Stimulated activated CD8-positive, alpha-beta memory T cell treated with anti-CD3 and anti-CD28 coated beads, Interleukin-12 subunit alpha, Interleukin-12 subunit beta, amount 100 ng/mL, for 4 hours (primary cell): Measurements from ENCODE around the gene C14orf132.
"Not testable (repeated sequence)": the region's sequence is repeated elsewhere in the genome, so short reads cannot be mapped to it uniquely, and the experiment has no call there.

Experiments used
- DNase-seq: peaks from one replicate; pipeline ENCODE4 v3.0.0-alpha.2; 2020; ENCODE audit warnings: low read depth

C14orf132 gene

GRCh38 chr14:96060186-96060933 lies 21.2 kb downstream of the C14orf132 start:
- DNase-seq, result no peak

DNA sequence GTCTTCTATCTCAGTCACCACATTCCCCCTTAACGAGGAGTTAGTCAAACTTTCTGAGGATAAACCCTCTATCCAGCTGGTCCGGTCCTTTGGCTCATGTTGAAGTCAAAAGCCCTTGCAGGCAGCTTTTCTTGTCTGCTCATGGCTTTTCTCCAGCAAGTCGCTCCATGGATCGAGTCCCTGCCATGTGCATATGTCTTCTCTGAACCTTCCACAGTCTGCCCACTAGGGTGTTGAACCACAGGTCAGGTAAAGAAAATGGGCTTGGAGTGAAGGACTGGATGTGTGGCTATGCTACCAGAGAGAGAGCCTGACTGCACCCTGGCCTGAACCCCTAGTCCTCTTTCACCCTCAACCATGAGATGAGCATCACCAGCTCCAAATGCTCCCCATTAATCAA lies 22.8 kb downstream of the C14orf132 start:
- no peak for DNase-seq

GRCh38 chr14:96062506-96062905 lies 23.3 kb downstream of the C14orf132 start:
- no peak for DNase-seq

- DNase-seq, result no peak
Observed at GRCh38 chr14:96064866-96065265, 25.7 kb downstream of the C14orf132 start.

- DNase-seq, result no peak
Observed at GRCh38 chr14:96065661-96066459, 26.7 kb downstream of the C14orf132 start.

GRCh38 chr14:96066976-96067375 lies 27.8 kb downstream of the C14orf132 start:
- no peak for DNase-seq

- no peak for DNase-seq
Observed at GRCh38 chr14:96067985-96068930, 29.1 kb downstream of the C14orf132 start.

DNA sequence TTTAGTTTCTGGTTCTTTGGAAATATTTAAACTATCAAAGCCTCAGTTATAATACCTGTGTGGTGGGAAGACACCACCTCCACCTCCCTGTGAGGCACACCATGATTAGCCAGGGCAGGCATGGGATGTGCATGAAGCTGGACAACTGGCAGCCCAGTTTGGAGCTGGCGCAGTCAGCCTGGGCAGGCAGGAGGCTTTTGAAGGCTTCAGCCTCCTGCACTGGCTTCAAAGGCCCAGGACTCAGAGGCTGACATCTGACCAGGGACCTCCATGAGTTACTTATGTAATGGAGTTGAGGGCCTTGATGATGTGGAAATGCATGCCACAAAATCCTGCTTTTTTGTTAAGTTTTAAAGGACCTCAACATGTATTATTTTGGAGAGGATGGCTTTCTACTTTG lies 30.3 kb downstream of the C14orf132 start:
- DNase-seq, result no peak

- no peak for DNase-seq
Observed at GRCh38 chr14:96071561-96071960, 32.4 kb downstream of the C14orf132 start.

DNA sequence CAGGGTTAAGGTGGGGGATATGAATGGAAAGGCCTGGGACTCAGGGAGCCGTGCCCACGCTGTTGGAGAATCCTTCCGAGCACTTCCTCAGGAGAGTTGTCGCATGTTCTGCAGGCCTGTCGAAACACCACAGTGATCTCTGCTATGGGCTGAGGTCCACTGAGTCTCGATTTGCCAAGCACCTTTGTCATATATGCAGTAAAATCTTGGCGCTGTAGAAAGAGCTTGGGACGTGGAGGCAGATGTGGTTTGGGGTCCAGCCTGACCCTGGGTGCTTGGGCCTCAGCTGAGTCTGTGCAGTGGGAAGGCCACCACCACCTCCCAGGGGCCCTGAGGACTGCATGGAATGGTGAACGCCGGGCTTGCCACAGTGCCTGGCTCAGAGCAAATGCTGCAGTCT lies 32.9 kb downstream of the C14orf132 start:
- DNase-seq, result no peak

GRCh38 chr14:96072746-96073145 lies 33.6 kb downstream of the C14orf132 start:
- DNase-seq, result no peak

GRCh38 chr14:96073260-96074039 lies 34.3 kb downstream of the C14orf132 start:
- DNase-seq, result not testable (repeated sequence)

GRCh38 chr14:96077983-96078624 lies 38.9 kb downstream of the C14orf132 start:
- no peak for DNase-seq

GRCh38 chr14:96078625-96079016 lies 39.5 kb downstream of the C14orf132 start:
- no peak for DNase-seq

- DNase-seq, result no peak
Observed at GRCh38 chr14:96079066-96079465, 39.9 kb downstream of the C14orf132 start.

GRCh38 chr14:96080571-96080970 lies 41.4 kb downstream of the C14orf132 start:
- no peak for DNase-seq

- no peak for DNase-seq
Observed at GRCh38 chr14:96081224-96081623, 42.1 kb downstream of the C14orf132 start.

- DNase-seq, result no peak
Observed at GRCh38 chr14:96081767-96082400, 42.7 kb downstream of the C14orf132 start.

- no peak for DNase-seq
Observed at GRCh38 chr14:96082420-96083300, 43.5 kb downstream of the C14orf132 start.
